Loucy (cell line): ENCODE results near the gene PIK3CD.

Experiments used
- H2AFZ ChIP-seq: fragments of 200-600 bp; sonication (generic); 2 replicates; pipeline ENCODE4 v1.6.0; 2016; ENCODE audit warnings: antibody characterized with exemption, mild to moderate bottlenecking, low read length, moderate library complexity
- H3F3A ChIP-seq: fragments of 200-600 bp; 2 replicates; pipeline ENCODE4 v1.6.0; 2016; ENCODE audit warnings: antibody characterized with exemption, low read depth, mild to moderate bottlenecking
- H3K27me3 ChIP-seq: fragments of 200-600 bp; sonication (generic); 2 replicates; pipeline ENCODE4 v1.6.1; 2014; ENCODE audit warnings: low read length, mild to moderate bottlenecking; ENCODE audit not compliant: insufficient read depth, poor library complexity, severe bottlenecking
- H3K36me3 ChIP-seq: fragments of 200-600 bp; sonication (generic); 2 replicates; pipeline ENCODE4 v1.6.1; 2016; ENCODE audit warnings: low read length; ENCODE audit not compliant: insufficient read depth
- H3K4me1 ChIP-seq: fragments of 200-600 bp; sonication (generic); 2 replicates; pipeline ENCODE4 v1.5.1; 2014; ENCODE audit warnings: low read length, mild to moderate bottlenecking; ENCODE audit not compliant: insufficient read depth, poor library complexity, severe bottlenecking
- H3K4me2 ChIP-seq: fragments of 200-600 bp; sonication (generic); 2 replicates; pipeline ENCODE4 v1.6.0; 2014; ENCODE audit warnings: antibody characterized with exemption, low read length, low read depth, mild to moderate bottlenecking; ENCODE audit not compliant: poor library complexity, severe bottlenecking
- H3K4me3 ChIP-seq: fragments of 200-600 bp; sonication (generic); 2 replicates; pipeline ENCODE4 v1.5.1; 2014; ENCODE audit warnings: low read length, mild to moderate bottlenecking, mixed read lengths; ENCODE audit not compliant: poor library complexity, severe bottlenecking
- H3K79me2 ChIP-seq: fragments of 200-600 bp; sonication (generic); 2 replicates; pipeline ENCODE4 v1.6.1; 2014; ENCODE audit warnings: low read length; ENCODE audit not compliant: insufficient read depth
- H3K9ac ChIP-seq: fragments of 200-600 bp; sonication (generic); 2 replicates; pipeline ENCODE4 v1.6.0; 2014; ENCODE audit warnings: mild to moderate bottlenecking, low read depth, low read length, moderate library complexity; ENCODE audit not compliant: poor library complexity, severe bottlenecking
- H3K9me2 ChIP-seq: fragments of 200-600 bp; sonication (generic); replicated peaks from 2 replicates; pipeline ENCODE4 v1.6.1; 2016; ENCODE audit warnings: low read depth, low read length, mixed read lengths
- H3K9me3 ChIP-seq: fragments of 200-600 bp; sonication (generic); 2 replicates; pipeline ENCODE4 v1.6.1; 2014; ENCODE audit warnings: mild to moderate bottlenecking, antibody characterized with exemption, low read length, low read depth; ENCODE audit not compliant: insufficient read depth
- H4K20me1 ChIP-seq: fragments of 200-600 bp; sonication (generic); 2 replicates; pipeline ENCODE4 v1.6.0; 2014; ENCODE audit warnings: antibody characterized with exemption, low read length, mild to moderate bottlenecking; ENCODE audit not compliant: insufficient read depth, poor library complexity, severe bottlenecking
- CTCF ChIP-seq: fragments of 200-600 bp; sonication (generic); conservative IDR thresholded peaks from 2 replicates; pipeline ENCODE4 v1.5.1; 2014; ENCODE audit warnings: mild to moderate bottlenecking, antibody characterized with exemption, low read length
- EZH2phosphoT487 ChIP-seq: fragments of 200-600 bp; IDR thresholded peaks from 2 replicates; pipeline ENCODE4 v1.6.1; 2018; ENCODE audit warnings: antibody characterized with exemption, mild to moderate bottlenecking, moderate library complexity, borderline replicate concordance

Gene PIK3CD

GRCh38 chr1:9651565-9652378 lies at the start of gene PIK3CD:
PIK3CD (plus strand) TSS chr1:9651731; CDS start chr1:9710456, 58,725 bp downstream.
- Histone ChIP-seq H3K9ac (no peak within 1 kb of the TSS), H2AFZ (peak within 1 kb of the TSS; percentile 66; the same call in 1 of the 2 replicates), H3K36me3 (no peaks in the 10 kb centered on the region), H3K79me2 (no peaks in the 10 kb centered on the region), H3K4me2 (peak within 1 kb of the TSS; percentile 71), H3K4me3 (peak within 1 kb of the TSS; percentile 66), H3K9me2 (no peaks in the 10 kb centered on the region), H3K4me1 (peaks cover 12% of the 10 kb centered on the region), H3F3A (no peaks in the 10 kb centered on the region), H3K9me3 (no peaks in the 10 kb centered on the region), H4K20me1 (no peaks in the 10 kb centered on the region), H3K27me3 (peaks cover 23% of the 10 kb centered on the region)
- TF ChIP-seq EZH2phosphoT487, result no peak
- no peak for TF ChIP-seq CTCF

GRCh38 chr1:9601942-9602793 lies 49.4 kb upstream of the PIK3CD start:
- no peak for TF ChIP-seq EZH2phosphoT487
- no peak for TF ChIP-seq CTCF
- H3K4me2 ChIP-seq, result no peak overlapping the region
- no peak overlapping the region for H3K9ac ChIP-seq
- H2AFZ ChIP-seq, result no peak overlapping the region
- H4K20me1 ChIP-seq, result no peaks in the 10 kb centered on the region
- no peaks in the 10 kb centered on the region for H3K79me2 ChIP-seq
- no peak overlapping the region for H3K4me3 ChIP-seq
- no peaks in the 10 kb centered on the region for H3F3A ChIP-seq
- H3K4me1 ChIP-seq, result no peaks in the 10 kb centered on the region
- peaks cover 77% of the 10 kb centered on the region; the same call in 1 of the 2 replicates for H3K36me3 ChIP-seq
- no peaks in the 10 kb centered on the region for H3K9me3 ChIP-seq
- no peaks in the 10 kb centered on the region for H3K9me2 ChIP-seq
- H3K27me3 ChIP-seq, result no peaks in the 10 kb centered on the region

GRCh38 chr1:9602794-9603167 lies 48.8 kb upstream of the PIK3CD start:
- H3K9me3 ChIP-seq, result no peaks in the 10 kb centered on the region
- H3K4me2 ChIP-seq, result no peak overlapping the region
- no peaks in the 10 kb centered on the region for H3K9me2 ChIP-seq
- no peaks in the 10 kb centered on the region for H3K4me1 ChIP-seq
- no peak for TF ChIP-seq EZH2phosphoT487
- no peak for TF ChIP-seq CTCF
- H4K20me1 ChIP-seq, result no peaks in the 10 kb centered on the region
- no peak overlapping the region for H2AFZ ChIP-seq
- H3F3A ChIP-seq, result no peaks in the 10 kb centered on the region
- H3K79me2 ChIP-seq, result no peaks in the 10 kb centered on the region
- H3K4me3 ChIP-seq, result no peak overlapping the region
- H3K36me3 ChIP-seq, result peaks cover 71% of the 10 kb centered on the region; the same call in 1 of the 2 replicates
- no peaks in the 10 kb centered on the region for H3K27me3 ChIP-seq
- H3K9ac ChIP-seq, result no peak overlapping the region
